NB4 (cell line): ENCODE measurements around the gene ARID1B.
A peak's percentile ranks its signal among the peaks of the same experiment; 100 is the strongest.

Experiments used
- DNase-seq: peaks from one replicate; pipeline ENCODE4 v3.0.0; 2010; ENCODE audit warnings: low read depth
- H3K4me3 ChIP-seq: one replicate; pipeline ENCODE4 v1.5.1; 2011; ENCODE audit warnings: mild to moderate bottlenecking, low read depth, low read length, moderate library complexity
- MYC ChIP-seq: IDR thresholded peaks from 2 replicates; pipeline ENCODE4 v1.6.1; 2011; ENCODE audit warnings: low read depth, low read length
- POLR2A ChIP-seq: IDR thresholded peaks from 2 replicates; pipeline ENCODE4 v1.6.1; 2011; ENCODE audit warnings: mild to moderate bottlenecking; ENCODE audit not compliant: insufficient read length; ENCODE audit errors: extremely low read depth
- TF ChIP-seq, protein P1 (sequence below): IDR thresholded peaks from one replicate; pipeline ENCODE4 v1.5.1; 2012; ENCODE audit warnings: low read depth, low read length
- TF ChIP-seq, protein P2 (sequence below): IDR thresholded peaks from 2 replicates; pipeline ENCODE4 v1.6.1; 2011; ENCODE audit warnings: low read depth, low read length

The ARID1B gene

DNA sequence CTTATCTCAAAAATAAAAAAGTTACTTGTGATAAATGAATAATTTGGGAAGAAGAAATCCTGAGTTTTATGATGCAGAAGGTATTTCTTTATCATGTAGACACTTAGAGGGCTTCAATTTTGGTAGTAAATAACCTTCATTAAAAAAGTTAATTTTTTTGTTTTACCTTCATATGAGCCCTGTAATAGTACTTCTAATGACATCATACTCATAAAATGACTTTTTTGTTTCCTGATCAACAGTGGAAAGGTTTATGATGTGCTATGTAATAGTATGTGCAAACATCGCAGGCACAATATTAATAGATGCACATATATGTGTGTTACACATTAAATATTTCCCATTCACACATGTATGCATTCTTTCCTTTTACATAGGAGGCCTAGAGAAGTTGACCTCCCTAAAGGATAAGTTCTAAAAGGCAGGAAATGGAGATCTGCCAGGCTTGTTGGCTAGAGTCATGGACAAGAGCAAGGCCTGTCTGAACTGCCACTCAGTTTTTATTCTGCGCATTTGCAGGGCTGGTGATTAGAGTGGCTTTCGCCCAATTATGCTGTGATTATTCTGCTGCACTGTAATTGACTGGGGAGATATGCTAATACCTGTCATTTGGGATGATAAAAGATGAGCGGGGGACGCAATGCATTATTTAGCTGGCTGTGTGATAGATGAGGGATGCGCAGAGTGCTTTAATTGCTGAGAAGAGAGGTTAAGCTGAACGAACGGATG, 273.5 kb downstream of the ARID1B start:
- DNase-seq = no peak
- H3K4me3 ChIP-seq = no peak overlapping the region
- no peak for TF ChIP-seq POLR2A
- TF ChIP-seq, protein P1, sequence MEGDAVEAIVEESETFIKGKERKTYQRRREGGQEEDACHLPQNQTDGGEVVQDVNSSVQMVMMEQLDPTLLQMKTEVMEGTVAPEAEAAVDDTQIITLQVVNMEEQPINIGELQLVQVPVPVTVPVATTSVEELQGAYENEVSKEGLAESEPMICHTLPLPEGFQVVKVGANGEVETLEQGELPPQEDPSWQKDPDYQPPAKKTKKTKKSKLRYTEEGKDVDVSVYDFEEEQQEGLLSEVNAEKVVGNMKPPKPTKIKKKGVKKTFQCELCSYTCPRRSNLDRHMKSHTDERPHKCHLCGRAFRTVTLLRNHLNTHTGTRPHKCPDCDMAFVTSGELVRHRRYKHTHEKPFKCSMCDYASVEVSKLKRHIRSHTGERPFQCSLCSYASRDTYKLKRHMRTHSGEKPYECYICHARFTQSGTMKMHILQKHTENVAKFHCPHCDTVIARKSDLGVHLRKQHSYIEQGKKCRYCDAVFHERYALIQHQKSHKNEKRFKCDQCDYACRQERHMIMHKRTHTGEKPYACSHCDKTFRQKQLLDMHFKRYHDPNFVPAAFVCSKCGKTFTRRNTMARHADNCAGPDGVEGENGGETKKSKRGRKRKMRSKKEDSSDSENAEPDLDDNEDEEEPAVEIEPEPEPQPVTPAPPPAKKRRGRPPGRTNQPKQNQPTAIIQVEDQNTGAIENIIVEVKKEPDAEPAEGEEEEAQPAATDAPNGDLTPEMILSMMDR = no peak
- no peak for TF ChIP-seq MYC
- TF ChIP-seq, protein P2, sequence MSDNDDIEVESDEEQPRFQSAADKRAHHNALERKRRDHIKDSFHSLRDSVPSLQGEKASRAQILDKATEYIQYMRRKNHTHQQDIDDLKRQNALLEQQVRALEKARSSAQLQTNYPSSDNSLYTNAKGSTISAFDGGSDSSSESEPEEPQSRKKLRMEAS = no peak

DNA sequence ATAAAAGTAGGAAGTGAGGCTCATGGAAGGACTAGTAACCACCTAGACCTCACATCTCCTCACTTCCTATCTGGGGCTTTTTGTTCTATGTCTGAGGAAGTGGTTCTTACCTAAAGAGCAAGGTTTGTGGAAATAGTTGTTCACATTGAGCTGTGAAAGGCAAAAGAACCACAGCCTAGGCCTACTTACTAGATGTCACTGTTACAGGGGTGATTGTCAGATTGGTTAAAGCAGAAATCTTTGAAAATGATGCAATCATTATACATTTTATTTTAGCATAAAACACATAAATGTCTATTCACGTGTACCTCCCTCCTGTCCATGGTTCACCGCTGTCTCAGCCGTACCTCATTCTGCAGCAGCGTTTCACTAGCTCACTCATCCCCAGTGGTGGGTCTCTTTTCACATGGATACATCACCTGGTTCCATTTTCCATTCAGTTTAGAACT, 277.4 kb downstream of the ARID1B start:
- peak; percentile 50 for DNase-seq
- TF ChIP-seq, protein P1 = no peak
- TF ChIP-seq, protein P2 = no peak
- no peak for TF ChIP-seq MYC
- no peak for TF ChIP-seq POLR2A
- H3K4me3 ChIP-seq = no peak overlapping the region

DNA sequence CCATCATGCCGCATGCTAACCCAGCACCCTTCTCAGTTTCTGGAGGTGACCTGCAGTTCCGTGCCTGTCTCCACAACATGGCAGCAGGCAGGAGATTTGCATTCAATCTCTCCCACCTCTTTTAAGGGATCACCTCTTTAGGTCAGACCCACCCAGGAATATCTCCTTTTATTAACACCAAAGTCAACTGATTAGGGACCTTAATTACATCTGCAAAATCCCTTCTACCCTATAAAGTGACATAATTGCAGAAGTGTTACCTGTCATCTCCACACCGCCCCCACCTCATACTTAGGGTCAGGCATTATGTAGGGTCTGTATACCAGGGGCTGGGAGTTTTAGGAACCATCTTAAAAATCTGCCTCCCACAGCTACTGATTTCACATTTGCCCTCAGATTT, 278.7 kb downstream of the ARID1B start:
- H3K4me3 ChIP-seq = no peak overlapping the region
- DNase-seq = no peak
- TF ChIP-seq, protein P1 = no peak
- no peak for TF ChIP-seq MYC
- TF ChIP-seq, protein P2 = no peak
- no peak for TF ChIP-seq POLR2A

DNA sequence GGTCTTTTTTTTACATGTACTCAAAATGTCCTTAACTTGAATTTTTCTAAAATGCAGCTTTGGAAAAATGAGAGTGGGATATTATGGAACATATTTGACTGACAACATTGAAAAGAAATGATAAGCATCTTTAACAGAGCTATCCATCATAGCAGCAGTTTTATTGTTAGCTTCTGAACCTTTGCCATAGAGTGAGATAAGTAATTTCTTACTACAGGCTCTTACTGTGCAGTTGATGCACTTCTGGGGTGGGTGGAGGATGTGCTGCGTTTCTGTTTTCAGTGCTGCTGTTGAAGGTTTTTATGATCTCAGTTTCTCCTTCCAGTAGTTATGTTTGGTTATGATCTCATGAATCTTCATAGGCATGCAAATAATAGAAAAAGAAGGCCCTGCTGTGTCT, 279.1 kb downstream of the ARID1B start:
- TF ChIP-seq, protein P2 = no peak
- TF ChIP-seq MYC (no peak), POLR2A (no peak)
- TF ChIP-seq, protein P1 = no peak
- no peak overlapping the region for H3K4me3 ChIP-seq
- DNase-seq = no peak

DNA sequence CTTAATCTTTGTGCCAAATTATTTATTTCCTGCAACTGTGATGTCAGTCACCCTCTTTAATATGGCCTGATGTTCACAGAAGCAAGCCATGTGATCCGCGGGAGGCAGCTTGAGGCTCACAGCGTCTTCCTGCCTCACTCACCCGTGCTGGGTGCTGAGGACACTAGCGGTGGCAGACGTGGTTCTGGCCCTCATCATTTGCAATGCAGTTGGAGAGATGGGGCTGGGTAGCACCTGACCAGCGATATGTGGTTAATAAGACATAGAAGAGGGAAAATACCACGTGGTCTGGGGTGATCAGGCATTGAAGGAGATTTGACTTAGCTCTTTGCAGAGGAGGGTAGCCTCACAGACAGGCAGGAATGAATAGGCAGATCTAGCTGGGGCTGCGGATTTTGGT, 281.4 kb downstream of the ARID1B start:
- TF ChIP-seq, protein P1 = no peak
- TF ChIP-seq POLR2A = no peak
- TF ChIP-seq, protein P2 = no peak
- TF ChIP-seq MYC = no peak
- H3K4me3 ChIP-seq = no peak overlapping the region
- no peak for DNase-seq
